ENCODE results near the gene TRIM56. TPM values are rescaled to one million over a fixed set of nuclear protein-coding genes. Genes with fewer than 3 reads are reported as not detected.
"Not testable (repeated sequence)": the region's sequence is repeated elsewhere in the genome, so short reads cannot be mapped to it uniquely, and the experiment has no call there.

The TRIM56 gene
- total RNA-seq, 4 donors from 2014 or later, result 4.2 to 11.4 (median 6.9) TPM

- peak in 1 of 2 donors; percentile 3 for ATAC-seq
- Histone ChIP-seq H3K36me3 (no peaks in the 10 kb centered on the region), H3K4me3 (no peak overlapping the region), H3K9me3 (no peaks in the 10 kb centered on the region), H3K27ac (peak overlapping the region; percentile 52 to 75 (median 65)), H3K4me1 (peaks cover 16 to 18% of the 10 kb centered on the region in 2 donors), H3K27me3 (no peaks in the 10 kb centered on the region)
- TF ChIP-seq POLR2A (IDR thresholded peaks at IDR 0.05), result no peak
- no peak for TF ChIP-seq CTCF (IDR thresholded peaks at IDR 0.05 in 4 of 5, conservative IDR thresholded peaks at IDR 0.05 in 1 of 5)
- in situ Hi-C loops (cut with MboI; ENCODE audit: low sequenced_read_pairs in 4 of 4) (no loop called here), intact Hi-C loops (cut with DNase I; ENCODE audit: low total_unique reads) (no loop called here)
- no peak for DNase-seq
These were observed 23.7 kb downstream of the TRIM56 start for GRCh38 chr7:101108961-101109360.

GRCh38 chr7:101109368-101109767, 24.1 kb downstream of the TRIM56 start:
- in situ Hi-C loops (cut with MboI; ENCODE audit: low sequenced_read_pairs in 4 of 4), result no loop called here
- peak overlapping the region; percentile 52 to 75 (median 65) for H3K27ac ChIP-seq

GRCh38 chr7:101111261-101111660, 26.0 kb downstream of the TRIM56 start:
- Histone ChIP-seq H3K4me1 (peaks cover 16 to 18% of the 10 kb centered on the region in 2 donors), H3K9me3 (no peaks in the 10 kb centered on the region), H3K27me3 (no peaks in the 10 kb centered on the region), H3K27ac (peak overlapping the region; percentile 67 to 82 (median 73)), H3K4me3 (no peak overlapping the region), H3K36me3 (no peaks in the 10 kb centered on the region)
- DNase-seq, result no peak
- intact Hi-C loops (cut with DNase I; ENCODE audit: low total_unique reads), result no loop called here
- ATAC-seq, result no peak
- TF ChIP-seq CTCF (IDR thresholded peaks at IDR 0.05 in 4 of 5, conservative IDR thresholded peaks at IDR 0.05 in 1 of 5) (no peak), POLR2A (IDR thresholded peaks at IDR 0.05) (no peak)
- in situ Hi-C loops (cut with MboI; ENCODE audit: low sequenced_read_pairs in 4 of 4), result no loop called here

More at GRCh38 chr7:101109368-101109767, 24.1 kb downstream of the TRIM56 start:
- Histone ChIP-seq H3K4me3 (no peak overlapping the region), H3K27me3 (no peaks in the 10 kb centered on the region), H3K9me3 (no peaks in the 10 kb centered on the region), H3K36me3 (no peaks in the 10 kb centered on the region), H3K4me1 (peaks cover 16 to 18% of the 10 kb centered on the region in 2 donors)
- intact Hi-C loops (cut with DNase I; ENCODE audit: low total_unique reads), result no loop called here
- TF ChIP-seq POLR2A (IDR thresholded peaks at IDR 0.05) (no peak), CTCF (IDR thresholded peaks at IDR 0.05 in 4 of 5, conservative IDR thresholded peaks at IDR 0.05 in 1 of 5) (no peak)
- ATAC-seq (no peak), DNase-seq (no peak)

- TF ChIP-seq CTCF (IDR thresholded peaks at IDR 0.05 in 4 of 5, conservative IDR thresholded peaks at IDR 0.05 in 1 of 5), result no peak
- peak in 1 of 2 donors; percentile 20 for TF ChIP-seq POLR2A (IDR thresholded peaks at IDR 0.05)
- DNase-seq (peak; percentile 46 to 59), ATAC-seq (peak; percentile 75 to 83)
- H3K9me3 ChIP-seq, result no peaks in the 10 kb centered on the region
- no peaks in the 10 kb centered on the region for H3K27me3 ChIP-seq
- H3K4me1 ChIP-seq, result peaks cover 16 to 18% of the 10 kb centered on the region in 2 donors
- peak overlapping the region; percentile 67 to 82 (median 73) for H3K27ac ChIP-seq
- no peak overlapping the region for H3K4me3 ChIP-seq
- no peaks in the 10 kb centered on the region for H3K36me3 ChIP-seq
- intact Hi-C loops (cut with DNase I; ENCODE audit: low total_unique reads), result no loop called here
- in situ Hi-C loops (cut with MboI; ENCODE audit: low sequenced_read_pairs in 4 of 4), result no loop called here
These were observed 27.0 kb downstream of the TRIM56 start for GRCh38 chr7:101112233-101112632.

- intact Hi-C loops (cut with DNase I; ENCODE audit: low total_unique reads); H3K4me3 ChIP-seq; ATAC-seq; in situ Hi-C loops (cut with MboI; ENCODE audit: low sequenced_read_pairs in 4 of 4); H3K9me3 ChIP-seq; H3K36me3 ChIP-seq; DNase-seq; H3K27me3 ChIP-seq: not testable (repeated sequence)
- peak overlapping the region in 3 of 4 donors; percentile 67 to 82 (median 73) for H3K27ac ChIP-seq
- H3K4me1 ChIP-seq, result peaks cover 16 to 18% of the 10 kb centered on the region in 2 donors
These were observed 27.9 kb downstream of the TRIM56 start for GRCh38 chr7:101113140-101113539.

Measured in gastrocnemius medialis (tissue), 4 donors.